ENCODE results near the gene PTGER3.
"Not testable (repeated sequence)": the region's sequence is repeated elsewhere in the genome, so short reads cannot be mapped to it uniquely, and the experiment has no call there.

PTGER3 gene

DNA sequence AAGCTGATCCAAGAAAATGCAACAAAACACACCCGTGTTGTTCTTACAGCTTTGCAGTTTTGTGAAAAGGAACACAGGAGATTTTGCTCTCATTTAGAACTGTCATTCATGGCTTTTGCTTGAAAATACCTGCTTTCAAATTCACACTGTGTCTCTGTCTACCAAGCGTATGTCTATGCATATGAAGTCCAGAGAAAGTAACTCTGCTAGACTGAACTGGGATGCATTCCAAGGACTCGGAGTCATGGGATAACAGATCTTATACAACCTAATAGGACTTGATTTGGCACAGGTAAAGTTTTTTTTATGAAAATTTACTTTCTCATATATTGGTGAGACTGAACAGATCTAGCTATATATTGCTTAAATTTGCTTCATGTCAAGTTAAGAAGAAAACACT lies 102.4 kb downstream of the PTGER3 start:
- no peak for DNase-seq

DNA sequence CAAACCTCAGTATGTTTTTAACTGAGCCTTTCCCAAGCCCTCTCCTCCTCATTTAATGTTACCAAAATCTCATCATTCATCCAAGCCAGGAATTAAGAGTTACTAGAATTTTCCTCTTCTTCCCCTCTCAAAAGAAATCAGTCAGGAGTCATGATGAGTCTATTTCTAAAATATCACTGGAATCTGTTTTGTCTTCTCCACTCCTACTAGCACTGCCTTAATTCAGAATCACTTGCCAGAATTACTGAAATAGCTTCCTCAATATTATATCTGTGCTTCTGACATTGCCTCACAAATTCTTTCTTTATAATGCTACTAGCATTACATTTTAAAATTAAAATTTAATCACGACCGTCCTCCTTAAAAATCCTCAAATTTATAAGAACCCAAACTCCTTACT lies 106.1 kb downstream of the PTGER3 start:
- no peak for DNase-seq

DNA sequence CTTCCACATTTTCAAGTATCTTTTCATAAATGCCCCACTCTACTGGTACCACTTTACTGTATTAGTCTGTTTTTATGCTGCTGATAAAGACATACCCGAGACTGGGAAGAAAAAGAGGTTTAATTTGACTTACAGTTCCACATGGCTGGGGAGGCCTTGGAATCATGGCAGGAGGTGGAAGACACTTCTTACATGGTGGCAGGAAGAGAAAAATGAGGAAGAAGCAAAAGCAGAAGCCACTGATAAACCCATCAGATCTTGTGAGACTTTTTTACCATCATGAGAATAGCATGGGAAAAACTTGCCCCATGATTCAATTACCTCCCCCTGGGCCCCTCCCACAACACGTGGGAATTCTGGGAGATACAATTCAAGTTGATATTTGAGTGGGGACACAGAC lies 107.2 kb downstream of the PTGER3 start:
- not testable (repeated sequence) for DNase-seq

DNA sequence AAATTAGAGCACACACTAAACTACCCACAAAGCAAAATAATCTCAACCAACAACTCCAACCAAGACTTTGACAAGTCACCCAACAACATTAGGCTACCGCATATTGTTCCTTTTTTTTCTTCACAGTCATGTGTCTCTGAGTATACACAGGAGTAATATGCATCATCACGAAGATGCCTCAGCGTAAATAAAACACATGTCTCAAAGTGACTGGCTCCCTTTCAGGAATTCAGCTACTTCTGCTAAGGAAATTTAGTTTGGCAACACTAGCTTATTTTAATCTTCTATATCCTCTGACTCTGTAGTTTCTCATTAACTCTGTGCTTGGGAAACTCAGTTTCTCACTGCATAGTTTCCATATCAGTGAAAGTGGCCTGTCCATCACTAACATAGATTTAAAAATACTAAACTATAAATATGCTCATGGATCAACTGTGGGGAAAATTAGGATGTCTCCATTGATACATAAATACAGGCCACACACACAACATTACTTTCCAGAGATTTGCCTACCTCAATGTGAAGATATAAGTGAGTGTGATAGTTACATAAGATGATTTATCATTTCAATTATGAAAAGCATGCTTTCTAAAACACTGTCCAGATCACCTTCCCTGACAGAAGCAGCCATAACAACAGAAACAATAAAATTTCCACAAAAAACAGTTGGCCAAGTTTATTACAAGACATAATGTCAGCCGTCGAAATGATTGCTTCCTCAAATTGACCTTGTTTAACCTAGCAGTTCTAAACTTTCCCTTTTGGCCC lies 113.2 kb downstream of the PTGER3 start:
- no peak for DNase-seq

DNA sequence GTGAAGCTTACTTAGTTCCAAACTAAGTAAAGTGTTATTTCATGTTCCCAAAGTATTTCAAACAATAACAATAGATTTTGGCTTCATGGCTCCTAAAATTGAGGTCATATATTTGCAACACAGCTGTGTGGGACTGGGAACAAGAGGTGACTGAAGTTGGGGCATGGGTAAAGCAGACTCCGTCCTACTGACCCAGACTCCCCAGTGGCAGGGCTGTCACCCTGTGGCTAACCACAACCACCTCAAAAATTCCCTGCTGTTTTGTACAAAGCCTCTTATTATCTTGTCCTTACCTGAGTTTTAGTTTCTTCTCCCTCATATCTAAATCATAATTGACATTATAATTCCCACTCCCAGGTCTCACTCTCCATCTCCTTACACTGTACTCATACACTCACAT lies 117.6 kb downstream of the PTGER3 start:
- DNase-seq = no peak

GRCh38 chr1:70922196-70922595 lies 125.4 kb downstream of the PTGER3 start:
- DNase-seq = no peak
